DMS153 treated with DMSO at 0.1 percent for 48 hours (cell line): Measurements from ENCODE around the gene KNCN.

ENCODE experiments used
- DNase-seq: peaks from one replicate; lab custom pipeline; 2025; ENCODE audit not compliant: unreplicated experiment; lab: John Stamatoyannopoulos, UW

KNCN gene

DNA sequence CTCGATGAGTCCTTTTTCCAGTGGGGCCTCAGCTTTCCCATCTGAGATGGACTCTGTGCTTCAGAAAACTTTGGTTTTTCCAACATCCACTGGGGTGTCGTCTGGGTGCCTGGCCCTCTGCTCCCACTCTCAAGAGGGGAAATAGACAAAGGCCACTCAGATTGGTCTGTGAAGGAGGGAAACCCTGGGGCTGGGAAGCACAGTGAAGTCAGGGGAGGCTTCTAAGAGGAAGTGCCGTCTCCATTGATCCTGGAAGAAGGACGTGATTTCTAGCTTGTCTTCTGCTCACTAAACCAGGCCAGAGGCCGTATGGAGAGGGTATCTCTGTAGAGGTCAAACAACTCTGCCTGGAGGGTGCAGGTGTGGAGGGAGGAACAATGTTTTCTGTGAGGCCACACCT lies 5.2 kb downstream of the KNCN start:
- DNase-seq: no peak

DNA sequence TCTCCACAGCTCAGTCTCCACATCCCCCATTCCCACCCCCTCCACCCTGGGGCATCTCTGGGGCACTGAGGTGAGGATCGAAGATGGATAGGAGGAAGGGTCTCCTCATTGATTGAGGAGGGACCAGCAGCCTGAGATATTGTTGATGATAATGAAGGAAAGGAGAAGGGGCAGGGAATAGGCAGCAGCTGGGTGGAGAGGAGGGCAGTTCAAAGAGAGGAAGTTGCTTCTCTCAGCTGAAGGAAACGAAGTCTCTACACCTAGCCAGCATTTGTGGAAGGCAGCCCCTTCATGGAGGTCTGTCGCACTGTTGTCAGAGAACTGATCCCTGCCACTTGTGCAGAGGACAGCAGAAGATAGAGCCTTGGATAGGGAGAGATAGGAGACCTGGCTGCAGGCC lies 5.7 kb downstream of the KNCN start:
- DNase-seq: no peak

DNA sequence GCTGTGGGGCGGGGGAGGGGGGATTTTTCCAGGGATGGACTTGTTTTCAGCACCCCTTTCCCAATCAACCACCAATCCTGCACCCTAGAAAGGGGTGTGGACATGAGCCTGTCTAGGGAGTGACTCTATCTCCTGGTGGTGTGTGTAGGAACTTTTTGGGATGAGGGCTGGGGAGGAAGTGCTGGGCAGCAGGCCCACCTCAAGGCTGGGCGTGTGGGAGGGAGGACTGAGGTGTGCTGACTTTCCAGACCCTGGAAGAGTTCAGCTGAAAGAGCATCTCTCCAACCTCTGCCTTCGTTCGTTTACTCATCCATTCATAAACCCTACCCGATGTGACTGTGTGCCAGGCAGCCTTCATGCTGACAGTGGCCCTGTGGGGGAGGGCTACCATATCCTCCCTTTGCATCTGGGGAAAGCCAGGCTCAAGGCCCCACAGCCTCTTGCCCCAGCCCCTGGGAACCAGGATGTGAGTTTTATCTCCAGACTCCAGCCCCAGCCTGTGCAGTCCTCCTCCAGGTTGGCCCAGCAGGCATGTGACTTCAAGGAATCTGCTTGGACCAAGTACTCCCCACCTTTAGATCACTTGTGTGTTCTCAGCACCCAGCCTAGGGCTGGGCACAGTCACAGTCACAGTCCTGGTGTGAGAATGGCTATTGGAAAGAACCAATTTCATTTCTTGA lies 6.7 kb downstream of the KNCN start:
- no peak for DNase-seq

DNA sequence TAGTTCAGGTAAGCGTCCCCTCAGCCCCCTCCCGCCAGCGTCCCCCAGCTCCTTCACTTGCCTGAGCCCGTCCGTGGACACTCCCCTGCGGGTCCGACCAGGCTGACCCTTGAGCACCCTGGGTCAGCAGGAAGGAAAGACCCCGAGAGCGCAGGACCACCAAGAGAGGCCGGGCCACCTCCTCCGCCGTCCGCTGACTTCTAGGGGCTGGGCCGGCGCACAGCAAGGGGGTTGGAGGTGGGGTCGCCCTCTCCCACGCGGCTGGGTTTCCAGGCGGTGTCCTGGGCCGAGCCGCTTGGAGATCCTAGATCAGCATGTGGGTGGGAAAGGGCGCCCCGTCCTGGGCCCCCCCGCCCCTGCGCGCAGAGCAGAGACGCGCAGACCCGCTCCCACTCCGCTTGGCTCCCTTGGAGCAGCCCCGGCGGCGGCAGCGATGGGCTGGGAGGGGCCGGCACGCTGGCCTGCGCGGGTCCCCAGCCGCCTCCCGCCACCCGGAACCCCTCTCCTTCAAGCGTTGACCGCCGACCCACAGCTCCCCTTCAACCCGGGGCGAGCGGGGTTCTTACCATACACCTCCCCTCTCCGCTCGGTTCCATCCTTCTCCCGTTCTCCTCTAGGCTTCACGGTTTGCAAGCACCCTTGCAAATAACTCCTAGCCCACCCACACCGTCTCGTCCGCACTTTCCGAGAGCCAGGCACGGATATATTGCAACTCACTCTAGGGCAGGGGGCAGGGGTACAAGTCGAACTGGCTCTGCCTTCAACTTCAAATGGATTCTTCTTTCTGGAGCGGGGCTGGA lies 7.5 kb downstream of the KNCN start:
- no peak for DNase-seq

DNA sequence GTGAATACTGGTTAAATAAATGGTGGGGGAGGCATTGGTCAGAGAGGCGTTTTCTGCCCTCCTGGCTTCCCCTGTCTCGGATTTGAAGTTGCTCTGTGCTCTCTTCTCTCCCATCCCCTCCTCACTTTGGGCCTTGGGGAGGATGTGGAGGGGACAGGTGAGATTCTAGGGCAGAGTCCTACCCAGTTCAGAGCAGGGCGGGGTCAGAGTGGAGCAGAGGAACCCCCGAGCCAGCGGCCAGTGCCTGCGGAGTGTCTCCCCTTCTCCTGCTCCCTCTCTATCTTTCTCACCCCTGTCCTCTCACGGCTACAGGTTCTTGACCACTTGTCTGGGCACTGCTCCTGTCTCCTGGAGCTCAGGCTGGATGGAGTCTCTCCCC lies 8.1 kb downstream of the KNCN start:
- no peak for DNase-seq

DNA sequence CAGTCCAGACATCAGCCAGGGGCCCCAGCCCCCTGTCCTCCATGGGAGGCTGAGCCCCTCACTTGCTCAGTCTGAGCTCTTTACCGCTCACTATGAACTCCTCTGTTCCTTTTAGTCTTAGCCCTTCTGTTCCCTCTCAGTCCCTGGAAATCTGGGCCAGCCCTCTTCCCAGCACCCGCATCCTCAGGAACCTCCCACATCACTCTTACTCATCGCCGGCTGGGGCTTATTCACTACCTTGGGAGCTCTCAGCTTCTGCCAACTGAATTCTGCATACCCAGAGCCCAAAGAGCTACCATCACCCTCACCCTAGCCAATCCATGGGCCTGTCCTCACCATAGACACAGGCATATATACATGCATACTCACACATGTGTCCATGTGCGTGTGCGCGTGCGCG lies 11.5 kb downstream of the KNCN start:
- DNase-seq: no peak

DNA sequence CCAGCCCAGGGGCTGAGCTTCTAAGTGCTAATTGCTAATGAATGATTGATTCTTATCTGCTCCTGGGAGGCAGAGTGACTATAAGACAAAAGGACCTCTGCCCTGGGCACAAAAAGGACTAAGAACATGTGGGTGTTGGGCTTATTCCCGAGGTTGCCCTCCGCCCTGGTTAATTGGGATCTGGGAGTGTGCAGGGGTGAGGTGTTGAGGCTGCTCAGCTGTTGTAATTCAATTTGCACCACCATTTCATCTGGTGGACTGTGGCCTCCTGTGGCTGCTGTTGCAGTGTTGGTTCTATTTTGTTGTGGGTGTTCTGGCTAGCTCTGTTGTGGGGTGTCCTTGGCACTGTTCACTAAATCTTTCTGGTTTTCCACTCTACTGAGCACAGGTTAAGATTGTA lies 13.3 kb downstream of the KNCN start:
- no peak for DNase-seq

DNA sequence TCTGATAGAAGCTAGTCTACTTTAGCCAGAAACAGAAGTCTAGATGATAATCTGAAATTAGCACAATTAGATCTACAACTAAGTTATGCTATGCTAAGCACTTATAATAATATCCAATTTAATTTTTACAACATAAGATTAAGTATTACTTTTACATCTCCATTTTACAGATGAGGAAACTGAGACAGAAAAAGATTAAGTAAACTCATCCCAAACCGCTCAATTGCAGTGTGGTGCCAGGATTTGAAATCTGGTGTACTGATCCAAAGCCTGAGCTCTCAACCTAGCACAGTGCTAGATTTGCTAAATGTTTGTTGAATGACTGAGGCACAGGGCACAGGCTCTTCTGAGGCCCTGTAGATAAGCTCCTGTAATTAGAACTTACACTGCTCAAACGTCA lies 13.8 kb downstream of the KNCN start:
- no peak for DNase-seq

DNA sequence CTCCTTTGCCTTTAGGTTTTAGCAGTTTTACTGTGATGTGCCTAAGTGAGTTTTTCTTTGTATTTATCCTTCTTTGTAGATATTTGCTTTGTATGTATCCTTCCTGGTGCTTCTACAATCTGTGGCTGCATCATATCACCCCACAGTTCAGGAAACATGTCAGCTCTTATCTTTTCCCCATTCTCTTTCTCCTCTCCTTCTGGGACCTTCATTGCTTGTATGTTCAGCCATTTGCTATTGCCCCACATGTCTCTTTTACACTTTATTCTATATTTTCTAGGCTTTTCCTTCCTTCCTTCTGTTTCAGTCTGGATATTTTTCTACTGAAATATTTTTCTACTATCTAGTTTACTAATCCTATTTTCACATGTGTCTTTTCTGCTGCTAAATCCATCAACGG lies 14.9 kb downstream of the KNCN start:
- DNase-seq: no peak

DNA sequence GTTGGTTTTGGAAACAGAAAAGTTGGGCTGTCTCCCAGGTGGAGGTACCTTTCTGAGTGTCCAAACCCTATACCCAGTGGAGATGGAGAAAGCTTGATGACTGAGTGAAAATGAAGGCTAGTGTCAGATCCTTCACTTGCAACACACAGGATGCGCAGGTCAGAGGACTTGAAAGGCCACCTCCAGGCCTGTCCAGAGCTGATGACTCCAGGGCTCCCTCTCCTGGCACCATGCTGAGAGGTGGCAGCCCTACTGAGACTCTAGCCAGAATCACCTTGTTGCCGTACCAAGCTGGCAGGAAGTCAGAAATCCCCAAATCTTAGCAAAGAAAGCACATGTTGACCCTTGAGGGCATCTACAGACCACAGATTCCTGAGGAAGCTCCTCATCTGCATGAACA lies 16.4 kb downstream of the KNCN start:
- peak; percentile 49 for DNase-seq

DNA sequence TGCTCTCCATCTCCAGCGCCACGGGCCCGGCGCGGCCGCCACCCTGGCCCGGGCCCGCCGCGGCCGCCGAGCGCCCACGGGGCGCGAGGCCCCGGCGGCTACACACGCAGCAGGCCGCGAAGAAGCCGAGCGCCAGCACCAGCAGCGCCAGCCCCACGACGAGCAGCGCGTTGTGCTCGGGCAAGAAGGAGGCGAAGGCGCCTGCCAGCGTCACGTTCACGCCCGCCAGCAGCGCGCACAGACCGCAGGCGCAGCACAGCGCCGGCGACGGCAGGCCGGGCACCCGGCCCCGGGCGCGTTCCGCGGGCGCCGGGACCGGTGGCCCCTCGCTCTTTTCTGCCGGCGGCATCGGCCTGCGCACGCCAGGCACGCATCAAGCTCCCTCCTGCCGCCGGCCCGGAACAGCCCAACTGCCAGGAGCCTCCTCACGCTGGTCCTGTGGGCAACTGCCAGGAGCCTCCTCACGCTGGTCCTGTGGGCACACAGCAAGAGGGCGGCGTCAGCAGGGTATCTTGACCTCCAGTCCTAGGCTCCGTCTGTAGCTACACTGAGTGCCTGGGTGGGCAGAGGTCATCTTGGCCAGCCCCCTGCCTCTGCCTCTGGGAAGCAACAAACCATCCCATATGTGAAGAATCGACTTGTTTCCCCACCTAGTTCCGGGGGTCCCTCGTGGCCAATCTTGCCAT lies 18.1 kb downstream of the KNCN start:
- DNase-seq: no peak

DNA sequence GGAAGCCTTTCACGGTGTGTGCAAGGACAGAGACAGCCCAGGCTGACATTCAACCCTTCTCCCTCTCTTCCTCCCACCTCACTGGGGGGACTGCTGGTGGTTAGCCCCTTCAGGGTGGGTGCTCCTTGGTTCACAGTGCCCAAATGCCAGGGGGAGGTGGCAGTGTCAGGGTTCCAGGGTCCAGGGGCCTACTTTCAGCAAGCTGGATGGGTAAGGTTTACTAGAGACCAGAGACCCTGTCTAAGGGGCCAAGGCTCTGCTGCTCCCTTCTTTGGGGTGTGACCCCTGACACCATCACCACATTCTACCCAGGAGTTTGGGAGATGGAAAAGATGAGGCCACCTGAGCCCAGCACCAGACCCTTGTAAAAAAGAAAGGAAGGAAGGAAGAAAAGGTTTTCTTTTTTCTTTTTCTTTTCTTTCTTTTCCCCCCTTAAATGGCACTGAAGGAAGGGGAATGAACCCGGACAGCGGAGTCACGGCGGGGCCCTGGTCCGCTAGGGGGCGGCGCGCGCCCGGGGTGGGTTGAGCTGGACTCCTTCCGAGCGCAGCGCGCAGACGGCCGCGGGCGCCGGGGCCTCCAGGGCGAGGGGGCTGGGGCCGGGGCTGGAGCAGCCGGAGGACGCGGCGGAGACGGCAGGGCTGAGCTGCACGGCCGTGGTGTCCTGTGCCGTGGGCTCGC lies 18.8 kb downstream of the KNCN start:
- peak; percentile 33 for DNase-seq

DNA sequence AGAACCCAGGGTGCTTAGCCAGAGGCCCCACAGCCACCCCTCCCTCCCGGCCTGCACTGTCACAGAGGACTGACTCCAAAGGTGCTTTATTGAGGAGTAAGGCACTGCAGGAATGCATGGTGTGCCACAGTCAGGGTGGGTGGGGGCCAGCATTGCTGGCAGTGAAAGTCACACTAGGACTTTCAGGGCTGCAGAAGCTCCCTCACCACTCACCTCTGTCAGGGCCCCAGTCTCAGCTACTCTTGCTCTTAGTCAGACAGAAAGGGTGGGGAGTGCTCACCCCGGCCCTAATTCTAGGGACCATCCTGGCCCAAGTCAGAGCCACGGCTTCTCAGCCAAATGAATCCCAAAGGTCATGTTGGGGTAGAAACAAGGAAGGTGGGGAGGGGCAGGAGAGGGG lies 19.4 kb downstream of the KNCN start:
- no peak for DNase-seq

DNA sequence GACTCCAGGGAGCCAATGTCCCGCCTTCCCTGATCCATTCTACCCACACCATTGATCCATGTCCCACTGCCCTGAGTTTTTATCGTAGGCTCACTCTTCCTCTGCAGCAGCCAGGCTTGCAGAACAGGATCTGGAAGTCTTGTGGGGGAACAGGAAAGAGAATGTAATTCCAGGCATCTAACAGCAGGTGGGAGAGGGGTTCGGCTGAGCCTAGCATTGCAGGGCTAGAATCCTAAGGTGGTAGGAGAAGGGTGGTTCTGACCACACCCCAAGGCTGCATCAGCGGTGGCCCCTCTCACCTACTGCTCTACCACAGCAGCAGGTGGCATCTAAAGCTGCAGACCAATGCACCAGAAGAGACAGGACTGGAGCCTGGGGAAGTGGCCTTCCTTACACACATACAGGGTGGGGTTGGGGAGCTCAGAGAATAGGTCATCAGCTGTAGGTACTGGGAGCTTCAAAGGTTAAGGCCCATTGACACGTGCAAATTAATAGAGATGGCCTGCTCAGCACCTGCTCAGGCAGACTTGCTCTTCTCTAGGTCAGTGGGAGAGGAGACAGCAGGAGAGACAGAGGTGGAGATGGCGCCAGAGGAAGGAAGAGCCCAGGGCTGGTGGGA lies 20.5 kb downstream of the KNCN start:
- DNase-seq: no peak

DNA sequence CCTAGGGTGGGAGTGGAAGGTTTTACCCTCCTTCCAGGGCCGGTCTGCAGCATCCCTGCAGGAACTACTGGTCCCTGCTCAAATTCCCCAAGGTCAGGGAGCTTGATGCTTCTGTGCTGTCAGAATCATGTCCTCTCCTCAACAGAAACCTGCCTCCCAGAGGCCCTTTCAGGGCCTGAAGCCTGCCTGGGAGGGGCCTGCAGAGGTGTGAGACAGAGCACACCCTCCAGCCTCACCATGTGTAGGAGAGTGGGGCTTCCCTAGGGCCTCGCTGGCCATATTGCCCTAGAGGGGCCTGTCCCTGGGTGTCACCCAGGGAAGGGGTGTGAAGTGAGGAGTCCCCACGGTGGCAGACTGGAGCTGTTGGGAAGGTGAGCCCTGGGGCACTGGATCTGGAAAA lies 21.1 kb downstream of the KNCN start:
- DNase-seq: no peak

DNA sequence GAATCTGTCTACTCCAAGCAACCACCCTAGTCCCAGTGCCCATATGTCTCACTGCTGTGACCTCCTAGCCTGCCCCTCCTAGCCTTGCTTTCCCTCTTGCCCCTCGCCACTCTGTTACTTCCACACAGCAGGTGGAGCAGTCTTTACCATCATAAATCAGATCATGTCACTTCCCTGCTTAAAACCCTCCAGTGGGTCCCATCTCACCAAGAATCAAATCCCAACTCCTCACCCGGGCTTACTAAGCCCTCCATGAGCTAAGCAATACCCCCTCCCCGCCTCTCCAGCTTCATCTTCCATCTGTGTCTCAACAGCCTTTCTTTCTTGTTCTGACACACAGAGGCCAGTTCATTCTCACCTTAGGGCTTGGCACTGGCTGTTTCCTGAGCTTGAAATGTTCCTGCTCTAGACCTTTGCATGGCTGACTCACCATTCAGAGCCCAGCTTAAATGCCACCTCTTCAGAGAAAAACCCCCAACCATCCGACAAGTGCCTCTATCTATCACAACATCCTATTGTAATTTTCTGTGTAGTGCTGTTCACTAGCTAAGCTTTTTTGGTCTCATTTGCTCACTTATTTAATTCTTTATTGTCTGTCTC lies 22.3 kb downstream of the KNCN start:
- DNase-seq: no peak

DNA sequence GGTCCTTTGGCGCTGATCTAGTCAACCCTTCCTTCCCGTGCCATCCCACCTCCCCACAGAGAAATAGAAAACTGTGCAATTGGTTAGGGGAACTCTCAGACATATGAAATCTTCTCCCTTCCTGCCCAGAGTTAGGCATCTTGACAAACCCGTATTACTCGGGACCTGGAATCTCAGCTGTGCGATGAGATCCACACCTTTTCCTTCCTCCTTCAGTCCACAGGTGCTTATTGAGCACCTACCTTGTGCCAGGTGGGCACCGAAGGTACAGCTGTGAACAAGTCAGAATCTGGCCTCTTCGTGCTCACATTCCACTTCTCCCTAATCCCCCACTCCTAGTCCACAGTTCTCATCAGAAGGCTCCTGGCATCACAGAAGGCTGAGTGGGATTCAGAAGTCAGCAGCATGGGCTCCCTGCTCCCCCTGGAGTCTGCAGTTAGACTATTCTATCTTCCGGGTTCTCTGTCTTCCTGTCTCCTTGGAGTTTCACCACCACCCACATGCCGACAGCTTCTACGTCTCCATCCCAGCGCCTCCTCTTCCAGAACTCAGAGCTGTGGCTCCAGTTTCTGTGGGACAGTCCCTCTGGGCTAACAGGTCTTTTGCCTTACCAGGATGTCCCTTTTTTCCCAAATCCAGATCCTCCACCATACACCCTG lies 23.0 kb downstream of the KNCN start:
- no peak for DNase-seq

DNA sequence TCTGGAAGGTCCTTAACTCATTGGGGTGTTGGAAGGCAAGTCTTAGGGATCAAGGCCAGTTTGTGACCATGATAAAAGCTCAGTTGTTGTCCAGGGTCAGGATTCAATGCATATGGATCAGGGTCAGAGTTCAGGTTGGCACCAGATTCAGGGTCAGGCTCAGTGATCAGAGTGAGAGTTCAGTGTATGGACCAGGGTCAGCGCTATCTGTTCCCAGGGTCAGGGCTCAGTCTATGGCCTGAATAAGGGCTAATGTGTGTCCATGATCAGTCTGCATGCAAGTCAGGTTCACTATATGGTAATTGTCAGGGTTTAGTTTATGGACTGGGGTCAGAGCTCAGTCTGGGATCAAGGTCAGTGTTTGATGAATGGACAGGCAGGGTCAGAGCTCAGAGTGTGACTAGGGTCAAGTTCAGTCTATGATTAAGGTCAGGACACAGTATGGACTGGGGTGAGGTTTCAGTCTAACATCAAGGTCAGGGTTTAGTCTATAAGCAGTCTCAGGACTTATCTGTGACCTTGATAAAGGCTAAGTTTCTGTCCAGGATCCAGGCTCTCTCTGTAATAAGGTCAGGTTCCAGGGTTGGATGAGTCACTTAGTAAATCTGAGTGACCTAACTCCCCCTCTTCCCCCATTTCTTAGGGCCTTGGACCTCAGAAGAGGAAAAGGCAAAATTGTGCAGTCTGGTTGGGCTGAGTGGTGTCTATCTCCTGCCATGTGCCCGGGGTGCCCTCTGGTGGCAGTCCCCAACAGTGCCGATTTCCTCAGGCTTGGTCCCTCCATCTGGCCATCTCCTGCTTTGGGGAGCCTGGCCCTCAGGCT lies 23.8 kb downstream of the KNCN start:
- DNase-seq: peak; percentile 91

DNA sequence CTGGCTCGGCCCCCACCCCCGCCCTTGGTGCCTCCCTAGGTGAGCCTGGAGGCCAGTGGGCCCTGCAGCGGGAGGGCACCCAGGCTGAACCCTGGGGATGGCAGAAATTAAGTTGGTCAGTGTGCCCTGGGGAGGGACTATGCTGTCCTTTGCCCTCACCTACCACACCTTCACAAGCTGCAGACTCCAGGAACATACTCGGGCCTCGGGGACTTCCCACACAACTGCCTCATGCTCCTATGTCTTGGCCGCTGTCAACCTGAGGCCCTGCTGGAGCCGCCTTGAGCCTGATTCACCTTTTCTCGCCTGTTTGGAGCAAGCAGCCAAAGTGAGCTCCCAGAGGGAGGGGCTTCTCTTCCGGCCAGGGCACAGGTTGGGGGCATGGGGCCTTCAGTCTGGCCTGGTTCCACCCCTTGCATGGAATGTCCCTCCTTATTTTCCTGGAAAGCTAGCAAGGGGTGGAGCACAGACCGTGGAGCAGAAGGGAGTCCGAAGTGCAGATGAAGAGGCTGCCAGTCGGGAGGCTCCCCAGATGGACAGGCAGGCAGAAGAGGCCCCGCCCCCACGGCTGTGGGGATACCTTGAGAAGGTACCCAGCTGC lies 24.7 kb downstream of the KNCN start:
- no peak for DNase-seq
